Iris pigment epithelial cell (primary cell): ENCODE data around the gene ADAMTS2.
A peak's percentile ranks its signal among the peaks of the same experiment; 100 is the strongest.

Experiments
- DNase-seq: peaks from one replicate; pipeline ENCODE4 v3.0.0-alpha.2; 2011; ENCODE audit warnings: low read depth

Gene ADAMTS2

GRCh38 chr5:179278546-179278945, 66.7 kb downstream of the ADAMTS2 start:
- no peak for DNase-seq

- peak; percentile 23 for DNase-seq
Measured at GRCh38 chr5:179278119-179278518, 67.1 kb downstream of the ADAMTS2 start.

GRCh38 chr5:179276838-179277395, 68.3 kb downstream of the ADAMTS2 start:
- no peak for DNase-seq

- peak; percentile 97 for DNase-seq
Measured at GRCh38 chr5:179275941-179276837, 69.1 kb downstream of the ADAMTS2 start.

- no peak for DNase-seq
Measured at GRCh38 chr5:179275381-179275878, 69.8 kb downstream of the ADAMTS2 start.

GRCh38 chr5:179274321-179275315, 70.6 kb downstream of the ADAMTS2 start:
- no peak for DNase-seq

- no peak for DNase-seq
Measured at GRCh38 chr5:179273441-179274145, 71.7 kb downstream of the ADAMTS2 start.

- DNase-seq: no peak
Measured at GRCh38 chr5:179273073-179273435, 72.2 kb downstream of the ADAMTS2 start.

- DNase-seq: no peak
Measured at GRCh38 chr5:179272326-179273072, 72.8 kb downstream of the ADAMTS2 start.

- no peak for DNase-seq
Measured at GRCh38 chr5:179271821-179272325, 73.4 kb downstream of the ADAMTS2 start.

- DNase-seq: no peak
Measured at GRCh38 chr5:179271428-179271734, 73.9 kb downstream of the ADAMTS2 start.

- peak; percentile 30 for DNase-seq
Measured at GRCh38 chr5:179270581-179271427, 74.5 kb downstream of the ADAMTS2 start.

GRCh38 chr5:179269781-179270543, 75.3 kb downstream of the ADAMTS2 start:
- no peak for DNase-seq

GRCh38 chr5:179268966-179269693, 76.1 kb downstream of the ADAMTS2 start:
- DNase-seq: no peak

GRCh38 chr5:179268399-179268952, 76.8 kb downstream of the ADAMTS2 start:
- DNase-seq: no peak

- no peak for DNase-seq
Measured at GRCh38 chr5:179267671-179268083, 77.6 kb downstream of the ADAMTS2 start.

- DNase-seq: no peak
Measured at GRCh38 chr5:179267071-179267670, 78.1 kb downstream of the ADAMTS2 start.
